ENCODE results near the gene SESN3.

The SESN3 gene

DNA sequence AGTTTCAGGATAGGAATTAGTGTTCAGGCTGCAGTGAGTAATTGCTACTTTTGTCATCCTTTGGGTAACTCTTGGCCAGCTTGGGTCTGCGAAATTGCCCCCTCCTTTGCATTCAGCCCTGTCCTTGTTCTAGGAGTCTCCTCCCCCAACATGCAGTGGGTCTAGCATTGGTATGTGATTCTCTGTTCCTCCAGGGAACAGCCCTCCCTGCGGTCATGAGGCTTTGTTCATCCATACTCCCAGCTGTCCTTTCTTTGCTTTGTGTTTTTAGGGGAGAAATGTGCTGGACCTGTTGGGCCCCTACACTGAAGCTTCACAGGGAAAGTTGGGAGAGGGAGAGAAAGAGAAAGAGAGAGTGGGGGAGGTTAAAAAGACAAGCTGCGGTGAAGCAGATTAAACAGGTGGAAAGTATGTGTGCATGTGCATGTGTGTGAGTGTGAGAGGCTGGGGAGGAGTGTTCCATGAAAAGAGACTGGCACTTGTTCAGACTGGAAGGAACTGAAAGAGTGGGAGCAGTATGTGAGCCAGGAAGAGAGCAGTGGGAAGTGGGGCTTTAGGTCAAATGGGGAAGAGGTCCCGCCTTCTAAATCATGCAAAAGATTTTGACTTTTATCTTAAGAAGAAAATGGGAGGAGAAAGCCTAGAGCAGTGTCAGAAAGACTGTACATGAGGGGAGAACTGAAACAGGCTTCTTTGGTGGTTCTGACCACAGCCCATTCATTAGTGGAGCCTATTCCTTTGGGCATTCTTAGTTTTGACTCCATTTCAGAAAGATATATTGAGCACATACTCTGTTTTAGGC is 17.9 kb upstream of the SESN3 start:
- DNase-seq, result no peak

DNA sequence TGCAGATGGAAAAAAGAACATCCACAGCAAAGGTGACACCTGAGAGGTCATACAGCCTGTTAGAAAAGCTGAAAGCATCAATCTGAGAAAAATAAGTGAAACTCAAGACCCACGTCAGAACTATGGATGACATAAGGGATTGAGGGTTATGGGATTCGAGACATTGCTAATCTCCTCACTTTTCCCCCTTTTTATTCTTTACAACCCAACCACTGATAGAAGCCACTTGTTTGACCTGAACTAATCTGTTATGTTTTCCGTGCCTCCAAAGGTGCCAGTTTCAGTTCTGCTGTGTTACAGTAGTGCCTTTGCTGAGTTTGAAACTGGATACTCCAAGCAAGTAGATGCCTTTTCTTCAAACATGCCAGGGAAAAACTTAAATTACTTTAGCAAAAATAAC is 16.9 kb upstream of the SESN3 start:
- DNase-seq, result no peak

DNA sequence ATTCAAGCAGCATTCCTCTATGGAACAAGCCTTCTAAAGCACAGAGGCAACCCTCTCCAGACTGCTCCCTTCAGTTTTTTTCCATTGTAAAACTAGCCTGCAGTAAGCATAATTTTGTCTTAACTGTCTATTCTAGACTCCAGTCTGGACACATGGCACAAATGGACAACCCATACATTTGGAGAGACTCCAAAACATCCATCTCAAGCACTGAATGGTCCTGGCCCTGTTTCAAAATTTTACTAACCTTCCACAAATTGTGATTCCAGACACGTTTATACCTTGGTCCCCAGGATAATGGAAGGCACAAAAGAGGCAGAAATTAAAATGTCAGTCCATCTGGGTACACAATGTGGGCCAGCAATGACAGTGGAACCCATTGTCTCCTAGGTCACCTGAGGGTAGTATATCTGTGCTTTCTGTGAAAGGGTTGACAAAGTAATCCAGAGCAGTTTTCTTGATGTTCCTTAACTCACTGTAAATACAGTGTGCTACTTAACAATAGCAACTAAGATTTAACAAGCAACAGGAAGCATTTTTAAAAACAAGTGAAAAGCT is 16.2 kb upstream of the SESN3 start:
- DNase-seq, result no peak

DNA sequence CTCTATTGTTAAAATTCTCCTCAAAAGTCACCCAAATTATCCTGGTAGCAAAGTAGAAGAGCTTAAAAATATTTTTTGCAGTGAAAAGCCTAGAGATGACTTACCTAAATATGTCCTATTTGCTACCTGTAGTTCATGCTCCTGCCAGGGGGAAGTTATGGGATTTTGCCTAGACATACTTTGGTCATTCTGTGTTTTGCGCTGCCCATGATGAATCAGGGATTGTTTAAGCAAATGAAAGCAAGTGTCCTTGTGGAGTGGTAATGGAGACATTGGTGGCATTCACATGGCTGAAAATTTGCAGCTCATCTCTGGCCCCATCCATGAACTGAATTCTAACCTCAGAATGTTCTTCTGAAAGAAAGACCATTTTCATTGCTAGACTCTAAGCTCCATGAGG is 14.6 kb upstream of the SESN3 start:
- DNase-seq, result no peak

DNA sequence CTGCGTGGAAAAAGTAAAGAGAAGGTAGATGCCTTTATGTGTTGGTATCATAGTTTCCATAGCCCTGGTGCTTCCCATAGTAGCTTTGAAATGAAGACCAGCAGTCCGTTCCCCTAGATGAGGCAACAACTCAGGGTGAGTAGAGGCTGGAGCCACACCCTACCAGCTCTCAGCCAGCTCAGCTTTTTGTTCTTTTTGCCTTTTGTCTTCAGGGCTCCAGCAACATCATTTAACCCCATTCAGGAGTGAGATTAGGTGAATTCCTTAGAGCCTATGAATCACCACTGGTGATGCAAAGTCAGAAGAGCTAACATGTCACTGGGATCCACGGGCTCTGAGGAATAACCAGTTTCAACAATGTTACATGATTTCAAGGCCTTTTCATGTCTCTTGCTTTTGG is 14.0 kb upstream of the SESN3 start:
- DNase-seq, result no peak

DNA sequence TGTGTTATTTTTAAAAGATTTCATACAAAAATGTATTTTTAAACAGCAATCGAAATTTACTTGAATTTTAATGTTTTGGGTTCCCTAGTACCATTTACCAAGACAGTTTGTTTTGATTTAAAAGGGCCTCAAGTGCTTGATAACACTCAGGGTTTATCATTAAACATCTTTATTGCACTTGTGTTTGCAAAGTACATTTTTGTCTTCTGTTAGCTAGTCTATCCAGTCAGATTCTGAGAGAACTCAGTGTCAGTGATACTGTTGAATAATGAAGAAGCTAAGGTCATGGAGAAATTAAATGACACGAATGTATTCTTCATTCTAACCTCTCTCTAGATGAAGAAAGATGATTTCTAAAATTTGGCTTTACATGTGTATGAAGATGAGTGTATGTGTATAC is 12.7 kb upstream of the SESN3 start:
- DNase-seq, result no peak

DNA sequence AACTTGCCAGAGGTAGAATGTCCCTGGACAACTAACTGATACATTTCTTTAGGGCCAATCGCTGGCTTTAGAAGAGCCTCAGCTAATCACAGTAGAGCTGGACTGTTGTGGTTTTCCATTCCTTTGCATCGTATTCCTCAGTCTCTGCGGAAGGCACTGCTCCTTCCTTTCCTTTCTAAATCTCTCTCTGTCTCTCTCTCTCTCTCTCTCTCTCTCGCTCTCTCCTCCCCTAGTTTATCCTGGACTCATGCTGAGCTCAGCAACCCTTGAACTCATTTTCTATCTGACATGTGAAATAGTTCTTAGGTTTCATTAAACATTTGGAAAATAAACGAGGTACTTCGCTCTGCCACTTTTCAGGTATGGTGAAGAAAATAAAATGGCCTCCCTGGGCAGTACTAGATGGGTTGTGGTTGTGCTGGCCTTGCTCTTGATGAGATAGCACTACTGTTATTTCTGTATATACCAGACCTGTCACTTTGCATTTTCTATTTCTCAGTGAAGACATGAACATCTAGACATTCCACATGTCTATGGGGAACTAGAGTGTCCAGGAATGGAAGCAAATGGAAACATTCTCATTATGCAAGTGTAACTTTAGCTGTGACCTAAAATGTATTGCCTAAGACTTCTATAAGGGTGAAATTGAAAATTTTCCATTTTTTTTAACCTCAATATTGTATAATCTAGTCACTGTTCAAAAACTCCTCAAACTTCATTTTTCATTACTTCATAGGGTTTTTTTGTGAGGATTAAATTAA is 12.0 kb upstream of the SESN3 start:
- no peak for DNase-seq

DNA sequence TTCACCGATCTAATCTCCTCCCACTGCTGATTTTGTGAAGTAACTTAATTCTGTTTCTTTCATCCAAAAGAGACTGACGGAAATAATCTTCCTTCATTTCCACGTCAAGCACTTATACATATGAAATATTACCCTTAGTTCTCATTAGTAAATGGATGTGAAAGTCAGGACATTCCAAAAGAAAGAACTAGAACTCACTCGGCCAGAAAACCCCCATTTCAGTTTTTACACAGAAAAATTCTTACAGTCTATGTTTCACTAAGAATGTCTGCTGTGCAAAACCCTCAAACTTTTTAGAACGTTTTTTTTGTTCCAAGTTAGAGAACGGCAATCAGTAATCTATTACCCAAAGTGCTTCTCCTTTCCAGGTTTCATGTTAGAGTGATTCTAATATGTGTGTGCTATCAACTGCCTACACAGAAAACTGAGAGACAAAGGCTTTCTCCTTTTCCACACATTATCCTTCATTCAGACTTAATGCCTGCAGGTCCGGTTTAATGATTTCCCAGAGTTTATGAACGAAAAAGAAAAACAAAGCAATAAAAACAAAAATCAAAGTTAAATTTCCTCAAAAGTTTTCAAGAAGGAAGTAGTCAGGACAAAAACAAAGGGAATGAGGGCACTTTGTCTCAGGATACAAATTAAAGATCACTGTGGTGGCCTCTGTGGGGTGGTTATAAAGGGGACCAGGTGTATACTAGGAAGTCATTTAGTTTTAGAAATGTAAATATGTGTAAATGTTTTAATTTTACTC is 11.3 kb upstream of the SESN3 start:
- no peak for DNase-seq

DNA sequence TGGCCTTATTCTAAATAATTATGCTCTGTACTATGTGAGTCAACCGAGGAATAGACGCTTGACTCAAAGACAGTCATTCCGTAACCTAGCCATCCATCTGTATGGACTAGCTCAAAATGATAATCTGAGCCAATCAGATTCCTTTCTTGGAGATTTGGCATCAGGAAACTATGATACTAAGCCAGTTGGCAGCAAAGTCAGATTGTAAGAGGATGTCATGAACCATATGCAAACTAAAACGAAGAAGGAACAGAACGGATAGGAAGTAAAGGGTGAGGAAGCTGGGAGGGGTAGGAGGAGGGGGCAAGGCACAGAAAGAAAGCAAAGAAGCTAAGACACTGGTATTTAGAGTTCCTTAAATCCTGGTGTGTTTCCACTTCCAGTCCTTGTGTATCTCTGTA is 10.7 kb upstream of the SESN3 start:
- DNase-seq, result no peak

DNA sequence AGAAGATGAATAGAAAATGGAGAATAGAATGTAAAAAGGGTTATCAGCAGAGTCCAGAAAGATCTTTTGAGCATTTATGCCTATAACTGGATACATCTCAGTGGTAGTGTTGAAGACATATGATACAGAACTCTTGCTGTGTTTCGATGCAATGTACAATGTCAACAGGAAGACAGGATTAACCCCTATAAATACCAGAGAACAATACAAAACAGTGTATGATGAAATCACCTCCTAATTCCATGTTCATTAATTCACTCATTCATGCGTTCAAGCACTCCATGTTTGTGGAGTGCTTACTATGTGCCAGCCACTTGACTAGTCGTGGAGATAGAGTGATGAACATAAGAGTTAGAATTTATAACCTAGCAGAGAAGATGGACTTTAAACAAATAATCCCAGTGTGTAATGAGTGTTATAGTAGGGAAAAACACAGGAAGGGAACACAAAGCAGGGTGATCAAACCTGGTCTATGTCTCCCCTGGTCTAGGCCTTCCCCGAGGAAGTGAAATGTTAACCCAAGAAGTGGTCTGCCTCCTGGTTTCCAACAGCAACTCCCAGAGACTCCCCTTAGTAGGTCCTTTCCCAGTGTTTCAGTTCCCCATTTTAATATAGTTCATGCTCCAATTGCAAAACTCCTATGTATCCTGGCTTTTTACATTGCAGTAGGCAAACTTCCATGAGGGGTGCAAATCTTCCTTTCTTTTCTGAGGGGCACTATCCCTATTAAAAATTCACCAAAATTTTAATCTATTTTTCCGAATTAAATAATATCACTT is 9.1 kb upstream of the SESN3 start:
- DNase-seq, result no peak

DNA sequence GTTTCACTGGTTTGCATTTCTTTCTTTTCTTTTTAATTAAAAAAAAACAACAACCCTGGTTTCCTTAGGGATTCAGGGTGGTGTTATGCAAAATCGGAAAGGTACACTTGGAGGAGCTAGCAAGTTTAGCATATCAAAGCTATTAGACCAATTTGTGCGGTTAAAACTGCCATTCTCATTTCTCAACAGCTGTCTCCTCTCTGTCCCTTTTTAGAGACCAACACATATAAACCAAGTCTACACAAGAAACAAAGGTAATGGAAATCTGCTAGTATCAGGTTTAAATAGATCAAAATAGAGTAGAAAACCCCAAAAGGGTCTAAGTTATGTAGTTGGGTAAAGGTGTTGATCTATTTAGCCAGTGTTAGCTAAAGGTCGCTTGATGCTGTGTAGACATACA is 1.7 kb upstream of the SESN3 start:
- DNase-seq, result no peak

DNA sequence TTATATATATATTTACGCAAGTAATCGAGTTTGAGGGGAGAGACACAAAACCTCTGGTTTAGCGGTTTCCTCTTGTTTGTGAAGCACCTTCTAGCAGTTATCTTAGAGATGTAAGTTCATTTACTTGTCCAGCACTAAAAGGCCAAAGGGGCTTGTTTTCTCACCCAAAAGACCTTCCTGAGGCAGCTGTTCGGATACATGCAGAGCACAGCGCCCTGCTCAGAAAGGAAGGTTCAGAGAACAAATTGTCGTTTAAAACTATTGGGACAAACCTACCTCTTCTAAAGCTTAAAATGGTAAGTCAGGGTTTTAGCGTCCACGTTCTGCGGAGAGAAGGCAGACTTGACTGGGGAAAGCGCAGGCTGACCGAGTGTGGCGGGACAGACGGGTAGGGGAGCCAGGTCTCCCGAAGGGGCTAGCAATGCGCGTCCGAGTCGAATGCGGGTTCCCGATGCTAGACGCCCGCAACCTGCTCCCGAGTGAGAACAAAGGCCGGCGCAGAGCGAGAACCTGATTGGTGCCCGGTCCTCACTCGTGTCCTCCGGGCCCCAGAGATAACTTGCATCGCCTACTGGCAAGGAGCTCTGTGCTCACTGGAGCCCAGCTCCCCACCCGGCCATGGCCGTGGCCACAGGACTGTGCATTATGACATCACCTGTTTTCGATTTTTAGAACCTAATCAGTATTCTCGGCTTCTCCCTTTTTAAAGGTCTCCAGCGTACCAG is 1.0 kb upstream of the SESN3 start:
- DNase-seq, result peak; percentile 77

DNA sequence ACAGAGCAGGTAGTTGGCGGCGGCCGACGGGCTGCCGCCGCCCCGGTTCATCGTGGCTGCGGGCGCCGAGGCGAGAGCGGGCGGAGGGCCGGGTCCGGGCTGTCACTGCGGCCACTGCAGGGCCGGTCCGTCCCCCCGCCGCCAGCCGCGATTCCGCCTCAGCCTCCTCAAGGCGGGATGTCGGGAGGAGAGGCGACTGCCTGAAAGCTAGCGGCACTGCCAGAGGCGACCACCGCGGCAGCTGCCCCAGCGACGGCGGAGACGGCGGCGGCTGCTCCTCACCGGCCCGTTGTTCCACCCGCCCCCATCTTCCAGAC is 234 bp downstream of the SESN3 start:
- no peak for DNase-seq

DNA sequence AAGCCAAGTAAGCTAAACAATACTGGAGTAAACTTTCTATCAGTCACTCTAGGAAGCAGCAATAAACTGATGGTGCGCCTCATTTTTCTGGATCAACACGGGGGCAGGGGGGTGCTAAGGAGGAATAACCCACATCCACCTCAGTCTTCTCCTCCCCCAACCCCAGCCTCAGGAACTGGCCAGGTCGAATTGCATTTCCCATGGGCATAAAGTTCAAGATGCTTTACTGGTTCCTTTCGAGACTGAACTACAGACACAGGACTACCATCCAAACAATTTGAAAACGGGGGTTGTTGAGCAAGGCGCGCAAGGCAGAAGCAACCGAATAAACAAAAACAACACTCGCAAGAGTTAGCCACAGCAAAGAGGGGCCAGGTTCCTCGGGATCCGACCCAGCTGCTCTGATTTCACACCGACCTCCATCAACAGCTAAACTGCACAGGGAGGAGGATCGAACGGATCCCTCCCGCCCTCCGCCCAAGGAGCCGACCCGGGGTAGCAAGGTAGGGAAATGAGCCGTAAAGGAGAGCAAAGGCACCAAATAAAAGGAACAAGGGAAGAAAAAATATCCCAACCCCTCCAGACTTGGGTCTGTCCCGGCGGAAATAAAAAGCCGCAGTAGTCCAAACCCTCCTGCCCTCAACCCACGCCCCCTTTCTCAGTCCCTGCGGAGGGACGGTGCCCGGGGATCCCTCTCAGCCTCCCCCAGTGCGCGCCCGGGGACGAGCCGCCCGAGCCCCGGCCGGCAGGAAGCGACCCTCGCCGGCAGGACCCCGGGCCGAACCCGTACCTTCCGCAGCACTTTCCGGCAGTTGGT is 801 bp downstream of the SESN3 start:
- DNase-seq, result peak; percentile 38

DNA sequence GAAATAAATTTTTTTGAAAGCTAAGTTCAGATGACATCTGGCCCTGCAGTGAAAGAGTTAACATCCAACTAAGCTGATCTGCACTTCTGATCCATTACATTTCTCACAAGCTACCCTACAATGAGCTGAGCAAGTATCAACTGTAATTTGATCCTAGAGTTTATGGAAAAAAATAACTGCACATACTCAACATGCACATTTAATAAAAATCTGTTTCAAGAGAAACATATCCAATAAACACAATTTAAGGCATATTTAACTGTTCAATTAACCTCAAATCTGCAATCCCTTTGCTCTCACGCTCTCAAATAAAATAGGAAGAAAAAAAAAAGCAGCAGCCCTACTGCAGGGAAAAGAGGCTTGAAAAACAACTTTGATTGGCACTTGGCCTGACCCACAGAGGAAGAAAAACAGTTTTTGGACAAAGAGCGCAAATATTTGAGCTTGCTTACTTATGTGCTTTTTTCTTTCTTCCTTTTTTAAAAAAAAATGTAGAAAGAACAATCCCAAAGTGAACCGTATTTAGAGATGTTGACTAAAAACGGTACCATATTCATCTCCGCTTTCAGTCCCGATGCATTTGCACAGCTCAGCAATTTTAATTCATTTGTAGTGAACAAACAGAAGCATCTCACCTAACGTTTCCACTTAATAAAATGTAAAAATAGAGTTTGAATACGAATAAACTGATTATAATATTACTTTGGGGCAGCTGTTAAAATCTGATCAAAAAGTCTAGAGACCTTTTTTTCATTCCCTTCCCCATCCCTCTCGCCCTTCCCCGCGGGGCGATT is 1.6 kb downstream of the SESN3 start:
- DNase-seq, result no peak

DNA sequence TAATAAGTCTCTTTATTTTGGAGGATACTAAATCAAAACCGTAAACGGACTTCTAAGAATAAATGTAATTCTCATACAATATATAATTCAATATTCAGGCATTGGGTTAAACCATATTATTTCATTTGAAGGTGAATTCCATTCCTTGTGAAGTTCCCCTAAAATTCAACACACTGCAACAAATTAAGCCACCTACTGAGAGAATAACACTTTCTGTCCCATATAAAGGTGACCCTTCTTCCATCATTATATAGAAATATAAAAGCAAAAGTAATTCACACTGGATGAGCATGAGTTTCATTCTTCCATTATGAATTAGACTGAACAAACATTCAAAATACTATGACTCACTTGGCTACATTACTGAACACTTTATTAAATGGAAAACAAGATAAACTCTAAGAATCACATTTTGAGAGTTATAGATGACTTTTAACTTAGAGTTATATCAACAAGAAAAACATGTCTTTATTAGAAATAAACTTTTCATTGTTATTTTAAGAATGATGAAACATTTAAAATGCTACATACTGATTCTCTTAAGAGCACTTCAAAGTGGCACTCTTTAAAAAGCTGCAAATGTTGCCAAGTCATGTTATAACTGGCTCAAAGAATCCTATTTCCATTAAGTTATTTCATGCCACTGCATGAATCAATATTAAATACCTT is 2.8 kb downstream of the SESN3 start:
- DNase-seq, result no peak

DNA sequence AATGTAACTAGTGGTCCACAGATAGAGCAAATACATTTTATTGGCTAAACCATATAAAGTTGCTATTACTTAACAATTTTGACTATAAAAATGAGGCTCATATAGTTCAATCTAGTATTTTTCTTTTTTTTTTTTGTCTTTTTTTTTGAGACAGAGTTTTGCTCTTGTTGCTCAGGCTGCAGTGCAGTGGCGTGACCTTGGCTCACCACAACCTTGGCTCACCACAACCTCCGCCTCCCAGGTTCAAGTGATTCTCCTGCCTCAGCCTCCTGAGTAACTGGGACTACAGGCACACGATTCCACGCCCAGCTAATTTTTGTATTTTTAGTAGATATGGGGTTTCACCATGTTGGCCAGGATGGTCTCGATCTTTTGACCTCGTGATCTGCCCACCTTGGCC is 3.9 kb downstream of the SESN3 start:
- peak; percentile 61 for DNase-seq

DNA sequence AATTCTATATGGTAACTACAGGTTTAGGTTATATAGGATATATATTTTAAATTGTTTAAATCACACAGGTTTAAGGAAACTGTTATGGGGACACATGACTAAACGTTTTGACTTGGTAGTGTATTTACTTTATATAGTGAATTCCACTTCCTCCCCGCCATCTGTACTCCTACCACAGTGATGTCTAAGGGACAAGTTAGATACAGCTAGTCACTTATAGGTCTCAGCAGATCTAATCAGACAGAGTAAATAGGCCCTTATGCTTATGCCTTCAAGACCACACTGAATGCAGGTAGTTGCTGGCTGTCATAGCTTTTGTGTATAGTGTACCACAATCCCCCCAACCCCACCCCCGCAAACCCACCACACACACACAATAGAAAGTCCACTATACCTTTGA is 8.2 kb downstream of the SESN3 start:
- no peak for DNase-seq

DNA sequence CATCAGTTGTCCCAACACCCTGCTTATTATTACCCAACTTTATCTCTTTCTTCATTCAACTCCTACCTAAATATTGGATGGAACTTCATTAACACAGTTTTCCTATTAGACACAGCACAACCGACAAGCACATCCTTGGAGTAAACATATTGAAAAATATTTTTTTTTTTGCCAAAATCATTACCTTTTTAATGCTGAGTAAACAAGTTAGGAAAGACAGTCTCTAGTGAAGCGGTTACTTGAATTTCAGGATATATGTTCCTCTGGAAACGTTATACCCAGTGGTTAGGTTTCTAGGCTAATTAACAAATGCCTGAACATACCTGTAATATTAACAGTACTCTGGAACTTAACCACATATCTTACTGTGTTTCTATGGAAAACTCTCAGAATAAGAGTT is 11.4 kb downstream of the SESN3 start:
- DNase-seq, result no peak

DNA sequence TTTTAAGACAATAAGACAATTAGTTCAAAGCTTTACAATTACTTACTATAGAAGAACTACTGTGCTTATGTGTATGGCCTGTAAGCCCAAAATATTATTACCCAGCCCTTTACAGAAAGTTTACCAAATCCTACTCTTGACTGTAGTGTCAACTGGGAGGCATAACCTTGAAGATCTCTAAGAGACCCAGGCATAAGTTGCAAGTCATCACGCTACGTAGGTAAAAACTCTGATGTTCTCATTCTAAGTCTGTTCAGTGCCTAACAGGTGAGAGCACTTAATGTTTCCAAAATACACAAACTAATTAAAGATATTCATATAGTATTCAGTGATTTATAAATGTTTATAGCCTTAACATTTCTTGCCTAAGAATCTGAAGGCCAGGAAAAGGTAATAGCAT is 12.9 kb downstream of the SESN3 start:
- DNase-seq, result no peak

Measured in CD4-positive, alpha-beta T cell treated with Interleukin-6 for 4 hours (primary cell).